Posterior cingulate gyrus (tissue), 11 donors: Measurements from ENCODE around the gene NES.
A peak's percentile ranks its signal among the peaks of the same experiment; 100 is the strongest.

Experiments
- DNase-seq, 10 donors: peaks; one replicate each; pipeline versions ENCODE4 v3.0.0 to v3.0.0-alpha.2; 2020 to 2021; ENCODE audit warnings: mixed read lengths in 3 of 10
- intact Hi-C: fragments of 100-400 bp; cut with DNase I; formaldehyde crosslinking; loops from one replicate; pipeline ENCODE4 v1.15.1; 2023

The NES gene

DNA sequence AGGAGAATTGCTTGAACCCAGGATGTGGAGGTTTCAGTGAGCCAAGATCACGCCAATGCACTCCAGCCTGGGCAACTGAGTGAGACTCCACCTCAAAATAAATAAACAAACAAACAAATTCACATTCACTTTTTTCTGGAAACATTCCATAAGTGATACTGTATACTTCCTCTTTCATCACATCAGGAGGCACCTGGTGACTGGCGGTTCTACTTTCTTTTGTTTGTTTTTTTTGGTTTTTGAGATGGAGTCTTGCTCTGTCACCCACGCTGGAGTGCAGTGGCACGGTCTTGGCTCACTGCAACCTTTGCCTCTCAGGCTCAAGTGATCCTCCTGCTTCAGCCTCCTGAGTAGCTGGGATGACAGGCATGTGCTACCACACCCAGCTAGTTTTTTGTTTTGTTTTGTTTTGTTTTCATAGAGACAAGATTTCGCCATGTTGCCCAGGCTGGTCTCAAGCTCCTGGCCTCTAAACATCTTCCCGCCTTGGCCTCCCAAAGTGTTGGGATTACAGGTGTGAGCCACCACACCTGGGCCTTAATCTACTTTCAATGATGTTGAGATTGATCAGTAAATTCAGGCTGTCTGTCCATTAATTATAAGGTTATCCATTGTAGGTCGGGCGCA, 47.3 kb downstream of the NES start:
- intact Hi-C loops, result loop anchor here (5.0 kb wide), 1 partner anchor 47 kb away; the partner anchor contains the start of gene NES
- DNase-seq, result no peak

DNA sequence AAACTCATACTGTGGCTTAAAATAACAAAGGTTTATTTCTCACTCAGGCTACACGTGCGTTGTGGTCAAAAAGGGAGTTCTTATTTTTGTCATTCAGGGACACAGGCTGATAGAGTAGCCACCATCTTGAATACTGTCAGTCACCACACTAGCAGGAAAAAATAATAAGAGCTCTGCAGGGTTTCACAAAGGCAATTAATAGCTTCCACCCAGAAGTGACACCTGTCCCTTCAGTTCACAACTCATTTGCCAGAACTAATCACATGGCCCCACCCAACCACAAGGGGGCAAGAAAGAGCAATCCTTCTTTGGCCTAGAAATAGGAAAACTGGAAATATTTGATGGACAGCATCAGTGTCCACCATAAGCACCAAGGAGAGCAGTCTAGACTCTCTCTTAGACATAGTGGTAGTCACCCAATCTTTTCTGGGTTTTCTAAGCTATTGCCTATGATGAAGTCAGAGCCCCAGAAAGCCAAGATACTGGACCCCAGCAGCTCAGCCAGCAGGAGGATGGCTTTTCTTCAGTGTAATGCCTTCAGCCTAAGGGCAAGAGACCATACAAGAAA, 49.8 kb downstream of the NES start:
- intact Hi-C loops, result loop anchor here (1.0 to 5.0 kb wide), 2 partner anchors 30 to 50 kb away; partner anchors contain the start of gene NES
- peak in 2 of 10 donors; percentile 55 to 60 for DNase-seq

DNA sequence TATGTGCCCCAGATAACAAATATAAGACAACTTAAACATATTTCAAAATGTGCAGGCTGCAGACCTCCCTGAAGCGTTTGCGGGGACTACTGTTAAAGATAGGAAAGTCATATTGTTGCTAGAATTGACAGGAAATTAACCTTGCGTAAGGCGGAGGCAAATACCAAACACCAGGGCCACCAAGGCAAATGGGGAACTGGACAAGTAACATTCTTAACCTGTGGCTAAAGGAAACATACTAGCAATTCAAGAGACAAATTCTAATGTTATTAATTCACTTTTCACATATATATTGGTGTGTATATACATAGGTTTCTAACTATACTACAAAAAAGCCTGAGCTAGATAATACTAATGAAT, 51.1 kb downstream of the NES start:
- intact Hi-C loops, result loop anchor here (5.0 kb wide), 1 partner anchor 51 kb away; the partner anchor contains the start of gene NES
- DNase-seq, result no peak

DNA sequence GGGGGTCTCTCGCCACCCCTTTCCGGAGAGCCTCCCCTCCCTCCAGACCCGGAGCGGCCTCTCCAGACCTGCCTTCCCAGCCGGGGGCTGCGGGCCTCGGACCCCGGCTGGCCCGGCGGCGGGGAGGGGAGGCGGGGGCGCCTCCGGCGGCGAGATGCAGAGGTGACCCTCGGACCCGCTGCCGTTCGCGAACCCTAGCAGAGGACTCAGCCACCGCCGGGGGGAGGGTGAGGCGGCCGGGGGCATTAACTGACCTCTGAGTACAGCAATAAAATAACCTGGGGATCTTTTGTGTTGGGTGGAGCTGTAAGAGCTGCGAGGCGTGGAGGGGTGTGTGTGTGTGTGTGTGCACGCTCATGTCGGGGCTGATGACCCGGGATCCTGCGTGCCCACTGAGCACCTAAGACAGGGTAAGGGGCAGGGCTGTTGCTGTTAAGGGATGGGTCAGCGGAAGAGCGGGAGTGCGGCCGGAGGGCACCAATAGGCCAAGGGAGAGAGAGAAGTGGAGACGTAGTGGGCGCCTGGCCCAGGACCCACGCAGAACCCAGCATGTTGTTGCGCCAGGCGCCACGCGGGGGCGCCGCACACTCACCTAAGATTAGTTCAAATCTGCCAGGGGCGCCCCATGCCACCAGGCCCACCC, 51.6 kb downstream of the NES start:
- intact Hi-C loops, result loop anchor here (5.0 kb wide), 1 partner anchor 52 kb away; the partner anchor contains the start of gene NES

DNA sequence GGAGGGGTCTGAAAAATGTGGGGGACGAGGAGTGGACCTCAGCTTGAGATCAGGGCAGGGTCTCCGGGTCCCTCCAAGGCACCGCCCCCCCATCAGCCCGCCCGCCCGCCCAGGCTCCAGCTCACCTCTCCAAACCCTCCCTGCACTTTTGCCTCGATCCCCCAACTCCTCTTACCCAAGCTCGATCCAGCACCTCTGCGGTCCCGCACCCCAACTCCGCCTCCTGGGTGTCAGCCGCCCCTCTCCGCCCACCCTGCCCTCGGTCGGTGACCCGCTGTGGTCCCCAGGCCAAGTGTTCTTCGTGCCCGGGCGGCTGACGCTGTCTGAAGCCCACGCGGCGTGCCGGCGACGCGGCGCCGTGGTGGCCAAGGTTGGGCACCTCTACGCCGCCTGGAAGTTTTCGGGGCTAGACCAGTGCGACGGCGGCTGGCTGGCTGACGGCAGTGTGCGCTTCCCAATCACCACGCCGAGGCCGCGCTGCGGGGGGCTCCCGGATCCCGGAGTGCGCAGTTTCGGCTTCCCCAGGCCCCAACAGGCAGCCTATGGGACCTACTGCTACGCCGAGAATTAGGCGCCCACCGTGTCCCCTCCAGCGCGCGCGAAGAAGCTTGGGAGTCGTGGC, 52.3 kb downstream of the NES start:
- intact Hi-C loops, result loop anchor here (5.0 kb wide), 1 partner anchor 52 kb away; the partner anchor contains the start of gene NES
- DNase-seq, result peak in 4 of 10 donors; percentile 36 to 90 (median 66)

More for the DNA sequence above, 51.6 kb downstream of the NES start:
- peak in 7 of 10 donors; percentile 66 to 93 (median 75) for DNase-seq

DNA sequence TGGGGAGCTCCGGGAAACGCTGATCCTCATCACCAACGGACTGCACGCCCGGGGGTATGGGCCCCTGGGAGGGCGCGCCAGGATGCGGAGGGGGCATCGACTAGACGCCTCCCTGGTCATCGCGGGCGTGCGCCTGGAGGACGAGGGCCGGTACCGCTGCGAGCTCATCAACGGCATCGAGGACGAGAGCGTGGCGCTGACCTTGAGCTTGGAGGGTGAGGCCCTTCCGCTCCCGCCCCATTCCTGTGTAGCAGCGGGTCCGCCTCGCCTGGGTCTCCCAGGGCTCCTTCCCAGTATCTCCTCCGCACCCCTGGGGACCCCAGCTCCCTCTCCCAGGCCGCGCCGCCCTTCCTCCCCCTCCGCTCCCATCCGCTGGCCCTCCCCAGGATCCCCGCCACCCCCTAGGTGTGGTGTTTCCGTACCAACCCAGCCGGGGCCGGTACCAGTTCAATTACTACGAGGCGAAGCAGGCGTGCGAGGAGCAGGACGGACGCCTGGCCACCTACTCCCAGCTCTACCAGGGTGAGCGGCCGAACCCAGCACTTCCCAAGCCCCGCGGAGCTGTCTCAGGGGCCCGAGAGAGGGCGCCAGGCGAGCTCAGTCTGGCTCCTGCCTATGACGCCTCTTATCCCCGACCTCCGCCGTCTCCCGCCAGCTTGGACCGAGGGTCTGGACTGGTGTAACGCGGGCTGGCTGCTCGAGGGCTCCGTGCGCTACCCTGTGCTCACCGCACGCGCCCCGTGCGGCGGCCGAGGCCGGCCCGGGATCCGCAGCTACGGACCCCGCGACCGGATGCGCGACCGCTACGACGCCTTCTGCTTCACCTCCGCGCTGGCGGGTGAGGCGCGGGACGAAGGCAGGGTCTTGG, 53.0 kb downstream of the NES start:
- intact Hi-C loops, result no loop called here
- DNase-seq, result peak in 9 of 10 donors; percentile 42 to 95 (median 74)

DNA sequence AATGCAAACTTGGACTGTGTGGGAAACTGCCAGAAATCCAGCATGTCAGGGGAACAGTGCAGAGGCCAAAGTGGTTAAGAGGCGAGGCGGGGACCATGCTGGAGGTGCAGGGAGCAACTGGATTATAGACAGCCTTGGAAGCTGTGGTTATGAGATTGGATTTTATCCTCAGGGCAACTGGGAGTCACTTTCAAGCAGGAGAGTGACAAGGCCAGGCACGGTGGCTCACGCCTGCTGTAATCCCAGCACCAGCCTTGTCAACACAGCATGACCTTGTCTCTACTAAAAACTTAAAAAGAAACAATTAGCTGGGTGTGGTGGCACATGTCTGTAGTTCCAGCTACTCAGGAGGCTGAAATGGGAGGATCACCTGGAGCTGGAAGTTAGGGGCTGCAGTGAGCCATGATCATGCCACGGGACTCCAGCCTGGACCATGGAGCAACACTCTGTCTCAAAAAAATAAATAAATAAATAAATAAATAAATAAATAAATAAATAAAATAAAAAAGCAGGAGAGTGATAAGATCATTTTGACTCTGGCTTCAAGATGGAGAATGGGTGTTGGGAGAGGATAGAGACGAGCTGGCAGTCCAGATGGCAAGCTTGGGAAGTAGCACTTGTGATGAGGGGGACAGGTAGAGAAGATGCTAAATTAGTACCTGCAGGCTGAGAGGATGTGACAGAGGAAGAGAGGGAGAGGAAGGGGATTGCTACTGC, 54.5 kb downstream of the NES start:
- no peak for DNase-seq
- intact Hi-C loops, result no loop called here

DNA sequence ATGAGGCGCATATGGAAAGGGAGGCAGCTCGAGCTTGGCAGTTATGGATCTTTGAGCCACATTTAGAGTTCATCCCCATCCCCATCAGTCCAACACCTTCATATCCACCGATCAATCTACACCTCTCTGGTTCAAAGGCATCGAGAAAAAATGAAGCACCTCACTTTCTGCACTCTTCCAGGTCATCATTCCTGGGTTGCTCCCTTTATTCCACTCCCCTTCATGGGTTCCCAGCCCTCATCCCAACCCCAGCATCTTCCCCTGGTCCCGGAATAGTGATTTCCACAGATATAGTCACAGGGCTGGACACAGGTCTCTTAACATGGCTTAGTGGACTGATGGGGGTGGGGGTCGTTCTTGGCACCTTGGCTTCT, 57.6 kb downstream of the NES start:
- DNase-seq, result no peak
- intact Hi-C loops, result no loop called here

DNA sequence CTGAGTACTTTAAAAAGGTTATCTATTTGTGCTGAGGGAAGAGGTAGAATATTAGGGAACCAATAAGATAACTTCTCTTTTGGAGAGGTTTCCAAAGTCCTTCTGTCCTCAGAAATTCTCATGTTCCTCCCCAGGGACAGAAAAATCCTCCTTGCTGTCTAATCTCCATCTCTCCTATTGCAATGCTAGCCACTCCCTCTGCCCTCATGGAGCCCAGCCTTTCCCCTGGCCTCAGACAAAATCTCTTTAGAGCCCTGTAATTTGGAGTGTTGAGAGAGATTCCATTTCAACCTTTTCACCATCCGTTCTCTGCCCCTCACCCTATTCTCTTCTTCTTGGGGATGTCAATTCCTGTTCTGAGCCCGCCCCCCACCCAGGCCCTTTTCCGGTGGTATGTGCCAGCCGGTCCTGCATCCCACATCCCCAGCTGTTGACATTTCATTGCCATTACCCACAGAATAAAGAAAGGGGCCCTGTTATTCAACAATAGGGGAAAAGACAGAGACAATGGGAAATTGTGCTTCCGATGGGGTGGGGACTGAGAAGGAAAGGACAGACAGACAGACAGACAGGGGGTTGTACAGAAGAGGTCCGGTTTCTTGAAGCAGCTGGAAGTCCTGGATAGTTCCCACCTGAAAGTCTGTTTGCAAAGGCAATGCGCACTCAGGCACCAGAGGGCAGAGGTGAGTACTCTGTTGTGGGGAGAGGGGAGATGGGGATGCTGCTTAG, 58.2 kb downstream of the NES start, which contains the start of gene HAPLN2:
TSS of gene HAPLN2 (plus strand) at position 563 of the 729 bp plus-strand sequence. CDS start 4,076 bp downstream, outside the sequence.
- intact Hi-C loops, result no loop called here

More for the DNA sequence above, 58.2 kb downstream of the NES start, which contains the start of gene HAPLN2:
- peak in 5 of 10 donors; percentile 40 to 90 (median 63) for DNase-seq
